Activated CD4-positive, alpha-beta memory T cell treated with anti-CD3 and anti-CD28 coated beads, Interleukin-2, amount 10 ng/mL, durations not matched to agents 7 days and 5 days (primary cell): ENCODE results near the gene PAX5. TPM values are rescaled to one million over a fixed set of nuclear protein-coding genes. Genes with fewer than 3 reads are reported as not detected.

ENCODE experiments used
- CTCF ChIA-PET: fragments of 350-600 bp; sonication (Branson Sonifier 250); formaldehyde crosslinking; loops from one replicate; lab custom pipeline; 2021; ENCODE audit warnings: antibody characterized with exemption, inconsistent platforms; lab: Charles Lee
- POLR2A ChIA-PET: fragments of 350-600 bp; sonication (Branson Sonifier 250); formaldehyde crosslinking; loops from one replicate; lab custom pipeline; 2021; ENCODE audit warnings: antibody characterized with exemption; lab: Charles Lee
- DNase-seq: peaks from one replicate; pipeline ENCODE4 v3.0.0-alpha.2; 2020
- H3K27ac Mint-ChIP-seq: one replicate; pipeline ENCODE4 v1.8.0; 2021; ENCODE audit warnings: mild to moderate bottlenecking, mixed read lengths
- H3K27me3 Mint-ChIP-seq: one replicate; pipeline ENCODE4 v1.8.0; 2021; ENCODE audit warnings: mixed read lengths
- H3K36me3 Mint-ChIP-seq: one replicate; pipeline ENCODE4 v1.8.0; 2021; ENCODE audit warnings: low read depth, mixed read lengths
- H3K4me1 Mint-ChIP-seq: one replicate; pipeline ENCODE4 v1.8.0; 2021; ENCODE audit warnings: mixed read lengths
- H3K4me3 Mint-ChIP-seq: one replicate; pipeline ENCODE4 v1.8.0; 2021; ENCODE audit warnings: mild to moderate bottlenecking, mixed read lengths
- H3K9me3 Mint-ChIP-seq: one replicate; pipeline ENCODE4 v1.8.0; 2021; ENCODE audit warnings: mixed read lengths
- total RNA-seq, 2 experiments: library from RNA; stranded (reverse); gene quantifications; one replicate each; pipeline ENCODE4 v1.2.3, GENCODE V29; 2021

PAX5 gene
- total RNA-seq, 2 experiments from 2014 or later, result 0.05 to 0.15 TPM

- peaks cover 51% of the 10 kb centered on the region for H3K27me3 Mint-ChIP-seq
- no peak overlapping the region for H3K27ac Mint-ChIP-seq
- CTCF ChIA-PET, result interaction anchor here (0.8 to 6.2 kb wide), 7 partner anchors 8 to 419 kb away, joined by 3 to 67 read pairs (median 3); no protein-coding TSS in a partner anchor
- H3K36me3 Mint-ChIP-seq, result peaks cover 16% of the 10 kb centered on the region
- DNase-seq, result peak; percentile 62
- POLR2A ChIA-PET, result no interaction called here
- no peak overlapping the region for H3K4me3 Mint-ChIP-seq
- peaks cover 17% of the 10 kb centered on the region for H3K9me3 Mint-ChIP-seq
- peaks cover 11% of the 10 kb centered on the region for H3K4me1 Mint-ChIP-seq
Measured at GRCh38 chr9:36991516-36992134, 42.4 kb downstream of the PAX5 start.

- no peak for DNase-seq
- Mint-ChIP-seq H3K36me3 (peaks cover 16% of the 10 kb centered on the region), H3K9me3 (peaks cover 17% of the 10 kb centered on the region), H3K27me3 (peaks cover 62% of the 10 kb centered on the region), H3K4me1 (peaks cover 19% of the 10 kb centered on the region), H3K27ac (no peak overlapping the region), H3K4me3 (no peak overlapping the region)
- CTCF ChIA-PET, result interaction anchor here (1.0 to 6.2 kb wide), 2 partner anchors 18 to 115 kb away, joined by 3 to 67 read pairs; no protein-coding TSS in a partner anchor
- POLR2A ChIA-PET, result interaction anchor here (1.3 kb wide), 1 partner anchor 10 kb away, joined by 3 read pairs; no protein-coding TSS in a partner anchor
Measured at GRCh38 chr9:36988848-36989247, 45.2 kb downstream of the PAX5 start.

GRCh38 chr9:36987891-36988290 is 46.2 kb downstream of the PAX5 start:
- peaks cover 16% of the 10 kb centered on the region for H3K36me3 Mint-ChIP-seq
- H3K4me3 Mint-ChIP-seq, result no peak overlapping the region
- peaks cover 17% of the 10 kb centered on the region for H3K9me3 Mint-ChIP-seq
- POLR2A ChIA-PET, result no interaction called here
- no peak overlapping the region for H3K27ac Mint-ChIP-seq
- CTCF ChIA-PET, result interaction anchor here (6.2 kb wide), 1 partner anchor 114 kb away, joined by 67 read pairs; no protein-coding TSS in a partner anchor
- H3K27me3 Mint-ChIP-seq, result peaks cover 64% of the 10 kb centered on the region
- peaks cover 19% of the 10 kb centered on the region for H3K4me1 Mint-ChIP-seq
- no peak for DNase-seq

GRCh38 chr9:36987409-36987808 is 46.7 kb downstream of the PAX5 start:
- peaks cover 66% of the 10 kb centered on the region for H3K27me3 Mint-ChIP-seq
- H3K4me3 Mint-ChIP-seq, result no peak overlapping the region
- peaks cover 17% of the 10 kb centered on the region for H3K9me3 Mint-ChIP-seq
- H3K36me3 Mint-ChIP-seq, result peaks cover 16% of the 10 kb centered on the region
- DNase-seq, result no peak
- ChIA-PET POLR2A (no interaction called here), CTCF (interaction anchor here (6.2 kb wide), 1 partner anchor 113 kb away, joined by 67 read pairs; no protein-coding TSS in a partner anchor)
- peaks cover 19% of the 10 kb centered on the region for H3K4me1 Mint-ChIP-seq
- H3K27ac Mint-ChIP-seq, result no peak overlapping the region

DNA sequence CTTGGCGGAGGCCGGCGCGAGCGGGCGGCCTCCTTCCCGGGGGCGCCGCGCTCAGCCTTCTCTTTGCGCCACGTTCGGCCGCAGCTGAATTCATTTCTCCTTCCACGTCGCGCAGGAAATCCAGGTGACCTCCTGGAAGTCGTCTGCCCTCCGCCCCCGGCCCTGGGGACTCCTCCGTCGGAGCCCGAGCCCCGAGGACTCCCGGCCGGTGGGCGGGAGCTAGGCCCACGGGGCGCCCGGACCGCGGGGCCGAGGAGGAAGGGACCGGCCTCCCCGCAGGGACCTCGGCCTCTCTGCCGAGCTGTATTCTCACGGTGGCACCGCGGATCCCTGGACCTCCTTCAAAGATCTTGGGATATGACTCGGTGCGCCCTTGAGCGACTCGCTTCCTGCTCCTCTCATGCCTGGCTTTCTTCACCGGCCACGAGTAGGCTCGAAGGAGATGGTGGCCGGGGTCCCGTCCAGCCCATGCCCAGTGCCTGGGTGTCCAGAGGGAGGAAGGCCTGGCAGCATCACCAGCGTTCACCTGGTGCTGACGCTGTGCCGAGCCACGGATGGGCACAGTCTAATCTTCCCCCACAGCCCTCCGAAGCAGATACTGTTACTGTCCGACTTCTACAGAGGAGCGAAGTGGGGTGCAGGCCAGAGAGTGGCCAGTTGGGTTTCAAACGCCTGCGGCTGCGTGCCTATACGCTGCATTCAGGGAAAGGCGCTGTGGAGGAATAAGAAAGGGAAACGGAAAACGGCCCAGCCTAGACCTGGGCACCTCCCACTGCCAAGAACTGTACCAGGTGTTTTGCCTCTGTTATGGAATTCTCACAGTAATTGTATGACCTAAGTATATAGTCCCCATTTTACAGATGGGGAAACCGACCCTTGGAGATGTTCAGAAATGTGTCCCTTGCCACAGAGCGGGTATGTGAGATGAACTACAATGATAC is 47.3 kb downstream of the PAX5 start:
- Mint-ChIP-seq H3K4me3 (no peak overlapping the region), H3K4me1 (peaks cover 19% of the 10 kb centered on the region), H3K9me3 (peaks cover 16% of the 10 kb centered on the region), H3K27ac (no peak overlapping the region), H3K36me3 (peaks cover 16% of the 10 kb centered on the region), H3K27me3 (peaks cover 67% of the 10 kb centered on the region)
- no peak for DNase-seq
- ChIA-PET CTCF (interaction anchor here (6.2 kb wide), 1 partner anchor 113 kb away, joined by 67 read pairs; no protein-coding TSS in a partner anchor), POLR2A (no interaction called here)

- Mint-ChIP-seq H3K27ac (no peak overlapping the region), H3K4me1 (peaks cover 19% of the 10 kb centered on the region), H3K4me3 (no peak overlapping the region), H3K36me3 (peaks cover 10% of the 10 kb centered on the region), H3K9me3 (peaks cover 9% of the 10 kb centered on the region), H3K27me3 (peaks cover 71% of the 10 kb centered on the region)
- ChIA-PET CTCF (no interaction called here), POLR2A (no interaction called here)
- no peak for DNase-seq
Measured at GRCh38 chr9:36985769-36986467, 48.1 kb downstream of the PAX5 start.

DNA sequence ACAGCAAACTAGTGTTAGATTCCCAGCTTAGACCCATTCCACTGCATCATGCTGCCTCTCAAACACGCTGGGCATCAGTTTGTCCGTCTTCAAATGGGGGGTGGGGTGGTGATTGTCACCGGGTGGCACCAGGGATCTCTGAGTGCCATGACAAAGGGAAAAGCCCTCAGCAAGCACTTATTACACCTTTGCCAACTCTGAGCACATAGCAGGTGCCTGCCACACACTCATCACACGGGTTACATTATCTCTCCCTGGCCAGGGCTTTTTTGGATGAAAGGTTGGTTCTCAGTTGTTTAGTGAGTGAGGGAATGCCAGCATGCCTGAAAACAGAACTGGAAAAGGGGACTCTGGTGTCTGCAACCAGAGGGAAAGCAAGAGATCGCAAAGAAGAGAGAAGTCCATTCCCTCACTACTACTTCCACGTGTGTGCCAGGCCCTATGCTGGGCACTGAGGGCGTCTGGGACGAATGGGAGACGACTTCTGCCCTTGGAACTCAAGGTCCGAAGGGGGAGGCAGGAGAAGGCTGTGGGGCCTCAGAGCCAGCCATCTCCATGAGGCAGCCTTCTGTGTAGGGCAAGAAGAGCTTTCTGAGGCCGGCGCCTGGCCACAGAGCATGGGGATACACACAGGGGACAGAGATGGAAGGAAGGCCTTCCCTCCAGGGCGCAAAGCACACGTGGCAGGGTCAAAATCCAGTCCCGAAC is 48.9 kb downstream of the PAX5 start:
- Mint-ChIP-seq H3K27ac (no peak overlapping the region), H3K36me3 (peaks cover 6% of the 10 kb centered on the region), H3K4me3 (no peak overlapping the region), H3K9me3 (peaks cover 5% of the 10 kb centered on the region), H3K27me3 (peaks cover 73% of the 10 kb centered on the region), H3K4me1 (peaks cover 19% of the 10 kb centered on the region)
- ChIA-PET POLR2A (no interaction called here), CTCF (no interaction called here)
- no peak for DNase-seq

DNA sequence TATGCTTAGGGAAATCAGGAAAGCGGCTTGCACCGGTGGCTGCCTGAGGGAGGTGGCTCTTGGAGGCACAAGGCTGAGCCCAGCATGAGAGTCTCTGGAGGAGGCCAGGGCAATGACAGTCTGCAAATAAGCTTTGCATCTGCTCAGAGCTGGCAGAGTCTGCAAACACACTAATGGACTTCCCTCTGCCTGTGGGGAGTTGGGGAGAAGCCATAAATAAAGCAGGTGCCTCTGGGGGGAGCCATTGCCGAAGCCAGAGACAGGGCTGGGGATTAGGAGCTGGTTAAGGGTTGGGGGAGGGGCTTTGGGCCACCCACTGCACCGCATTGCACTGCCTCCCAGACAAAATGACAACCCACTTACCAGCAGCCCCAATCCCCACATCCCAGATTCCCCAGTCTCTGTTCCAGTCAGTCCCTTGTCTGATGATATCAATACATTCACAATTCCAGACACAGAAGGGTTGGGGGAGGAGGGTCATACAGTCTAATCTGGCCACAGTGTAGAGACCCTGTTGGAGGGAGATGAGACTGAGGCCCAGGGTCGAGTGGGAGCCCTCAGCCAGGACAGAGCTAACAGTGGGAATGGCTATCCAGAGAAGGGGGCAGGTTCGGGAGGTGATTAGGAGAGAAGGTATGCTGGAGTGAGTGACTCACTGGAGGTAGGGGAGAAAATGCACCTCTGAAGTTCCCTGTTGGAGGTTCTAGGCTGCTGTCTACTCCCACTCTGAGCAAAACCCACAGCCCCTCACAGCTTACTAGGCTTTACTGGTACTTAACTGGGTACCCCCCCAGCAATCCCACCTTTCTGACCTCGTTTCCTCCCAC is 53.7 kb downstream of the PAX5 start:
- POLR2A ChIA-PET, result no interaction called here
- peaks cover 4% of the 10 kb centered on the region for H3K4me1 Mint-ChIP-seq
- no peaks in the 10 kb centered on the region for H3K36me3 Mint-ChIP-seq
- peaks cover 42% of the 10 kb centered on the region for H3K27me3 Mint-ChIP-seq
- H3K4me3 Mint-ChIP-seq, result no peak overlapping the region
- no peaks in the 10 kb centered on the region for H3K9me3 Mint-ChIP-seq
- CTCF ChIA-PET, result no interaction called here
- no peak for DNase-seq
- no peak overlapping the region for H3K27ac Mint-ChIP-seq

DNA sequence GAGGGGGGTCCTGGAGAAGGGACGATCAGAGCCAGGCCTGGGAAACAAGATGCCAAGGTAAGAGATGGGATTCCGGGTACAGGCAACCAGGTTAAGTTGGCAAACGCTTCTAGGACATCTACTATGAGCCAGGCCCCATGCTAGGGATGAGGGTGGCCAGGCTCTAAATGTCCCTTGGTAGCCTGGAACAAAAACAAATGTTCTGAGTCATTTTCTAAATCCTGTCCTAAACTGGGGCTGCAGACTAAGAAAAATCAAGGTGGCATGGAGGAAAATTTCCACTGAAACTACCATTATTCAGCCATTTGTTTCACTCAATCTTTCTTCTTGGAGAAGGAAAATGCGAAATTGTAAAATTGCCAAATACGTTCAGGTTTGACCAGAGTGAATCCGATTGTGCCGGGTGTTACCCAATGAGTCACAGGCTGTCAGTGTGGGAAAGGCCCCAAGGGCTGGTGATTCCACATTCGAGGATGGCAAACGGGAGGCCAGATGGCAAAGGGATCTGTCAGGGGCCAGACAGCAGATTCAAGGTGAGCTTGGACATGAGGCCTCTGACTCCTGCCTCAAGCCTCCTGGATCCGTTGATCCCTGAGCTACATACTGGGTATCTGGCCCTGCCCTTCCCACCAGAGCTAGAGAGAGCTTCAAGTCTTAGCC is 57.6 kb downstream of the PAX5 start:
- ChIA-PET CTCF (interaction anchor here (1.3 to 2.1 kb wide), 2 partner anchors 20 to 103 kb away, joined by 3 to 6 read pairs; no protein-coding TSS in a partner anchor), POLR2A (no interaction called here)
- no peak for DNase-seq
- no peaks in the 10 kb centered on the region for H3K9me3 Mint-ChIP-seq
- H3K27ac Mint-ChIP-seq, result no peak overlapping the region
- H3K4me1 Mint-ChIP-seq, result no peaks in the 10 kb centered on the region
- H3K4me3 Mint-ChIP-seq, result no peak overlapping the region
- H3K27me3 Mint-ChIP-seq, result peaks cover 21% of the 10 kb centered on the region
- no peaks in the 10 kb centered on the region for H3K36me3 Mint-ChIP-seq

DNA sequence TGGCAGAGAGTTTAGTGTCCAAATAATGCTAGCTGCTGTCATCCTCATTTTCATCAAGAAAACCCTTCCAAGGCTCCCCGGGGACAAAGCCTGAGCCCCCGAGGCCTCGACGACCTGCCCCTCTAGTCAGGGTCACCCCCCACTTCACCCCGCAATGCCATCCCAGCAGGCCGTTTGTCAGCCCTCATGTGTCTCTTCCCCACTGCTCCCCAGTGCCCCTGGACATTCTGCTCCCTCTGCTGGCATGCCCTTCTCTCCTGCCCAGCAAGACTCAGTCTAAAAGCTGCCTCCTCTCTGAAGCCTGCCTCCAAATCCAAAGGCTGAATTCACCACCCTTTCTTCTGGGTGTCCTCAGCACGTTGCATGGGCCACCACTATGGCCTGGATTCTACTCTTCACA is 59.3 kb downstream of the PAX5 start:
- DNase-seq, result no peak
- ChIA-PET POLR2A (no interaction called here), CTCF (interaction anchor here (0.9 kb wide), 2 partner anchors 16 to 102 kb away, joined by 3 read pairs; no protein-coding TSS in a partner anchor)
- Mint-ChIP-seq H3K4me1 (no peaks in the 10 kb centered on the region), H3K27me3 (peaks cover 12% of the 10 kb centered on the region), H3K27ac (no peak overlapping the region), H3K4me3 (no peak overlapping the region), H3K36me3 (no peaks in the 10 kb centered on the region), H3K9me3 (no peaks in the 10 kb centered on the region)

GRCh38 chr9:36971935-36972488 is 62.1 kb downstream of the PAX5 start:
- POLR2A ChIA-PET, result no interaction called here
- H3K4me3 Mint-ChIP-seq, result no peak overlapping the region
- H3K4me1 Mint-ChIP-seq, result no peaks in the 10 kb centered on the region
- H3K27me3 Mint-ChIP-seq, result peaks cover 7% of the 10 kb centered on the region
- no peaks in the 10 kb centered on the region for H3K9me3 Mint-ChIP-seq
- no peaks in the 10 kb centered on the region for H3K36me3 Mint-ChIP-seq
- no peak for DNase-seq
- CTCF ChIA-PET, result no interaction called here
- H3K27ac Mint-ChIP-seq, result no peak overlapping the region
